Stimulated activated CD8-positive, alpha-beta memory T cell treated with anti-CD3 and anti-CD28 coated beads, Interleukin-2, amount 100 ng/mL, for 48 hours (primary cell): ENCODE measurements around the gene PPP2R2B.

ENCODE experiments used
- DNase-seq, 2 donors: peaks; one replicate each; pipeline ENCODE4 v3.0.0-alpha.2; 2020; ENCODE audit warnings: low read depth in 2 of 2

PPP2R2B gene

DNA sequence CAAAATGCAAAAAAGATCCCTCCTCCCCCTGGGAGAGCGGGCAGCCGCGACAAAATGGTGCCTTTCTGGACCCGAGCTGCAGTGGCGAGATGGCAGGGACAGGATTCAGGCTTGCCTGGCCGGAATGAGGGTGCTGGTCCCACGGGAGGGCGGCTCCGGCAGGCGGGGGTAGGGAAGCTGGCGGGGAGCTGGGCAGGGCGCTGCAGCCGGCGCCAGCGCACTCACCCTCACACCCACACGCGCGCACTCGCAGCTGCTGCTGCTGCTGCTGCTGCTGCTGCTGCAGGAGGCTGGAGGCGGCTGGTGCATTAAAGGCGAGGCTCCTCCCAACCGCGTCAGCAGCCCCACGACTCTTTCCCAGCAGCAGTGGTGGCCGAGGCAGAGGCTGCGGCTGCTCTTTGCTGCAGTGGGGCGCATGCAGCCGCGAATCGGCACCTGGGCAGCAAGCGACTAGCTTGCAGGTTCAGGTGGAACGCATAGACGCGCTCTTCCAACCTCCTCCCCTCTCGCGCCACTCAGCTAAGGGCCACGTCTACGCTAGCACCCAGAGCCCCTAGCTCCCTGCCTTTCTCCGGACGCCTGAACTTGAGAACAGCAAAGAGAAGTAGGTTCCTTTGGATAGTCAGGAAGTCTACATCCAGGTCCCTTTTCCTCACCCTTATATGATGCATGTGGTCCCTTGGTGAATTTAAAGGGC, at the start of gene PPP2R2B:
Gene PPP2R2B (minus strand): TSS at position 282 of the 697 bp plus-strand sequence.
- peak; percentile 17 to 35 for DNase-seq

DNA sequence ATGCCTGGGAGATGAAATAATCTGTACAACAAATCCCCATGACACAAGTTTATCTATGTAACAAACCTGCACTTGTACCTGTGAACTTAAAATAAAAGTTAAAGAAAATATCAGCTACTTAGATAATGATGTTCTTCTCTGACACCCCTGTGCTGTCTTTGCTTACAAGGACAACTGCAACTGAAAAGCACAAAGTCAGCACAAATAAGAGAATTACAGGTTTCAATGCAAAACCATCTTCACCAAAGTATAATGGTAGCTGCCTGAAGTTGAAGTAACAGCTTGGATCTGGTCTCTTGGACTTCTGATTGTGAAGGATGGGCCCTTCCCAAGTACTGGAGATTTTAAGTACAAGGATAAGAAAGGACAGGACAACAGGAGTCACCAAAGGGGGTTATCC, 45.6 kb upstream of the PPP2R2B start:
- no peak for DNase-seq

DNA sequence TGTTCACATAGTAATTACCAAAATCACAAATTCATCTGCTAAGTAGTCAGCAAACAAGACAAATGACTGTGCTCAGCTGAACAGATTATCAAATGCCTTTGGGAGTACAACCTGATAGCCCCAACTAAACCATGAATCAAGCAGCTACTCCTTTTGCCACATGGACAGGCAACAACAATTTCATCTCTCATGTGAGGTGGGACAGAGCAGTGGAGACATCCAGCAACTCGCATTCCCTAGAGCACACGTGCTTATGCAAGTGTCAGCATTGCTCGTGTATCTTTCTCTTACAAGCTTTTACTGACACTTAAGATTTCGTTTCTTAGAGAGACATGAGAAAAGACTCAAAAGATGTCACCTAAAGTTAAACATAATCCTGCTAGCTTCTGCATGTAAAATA, 42.7 kb upstream of the PPP2R2B start:
- DNase-seq: no peak

DNA sequence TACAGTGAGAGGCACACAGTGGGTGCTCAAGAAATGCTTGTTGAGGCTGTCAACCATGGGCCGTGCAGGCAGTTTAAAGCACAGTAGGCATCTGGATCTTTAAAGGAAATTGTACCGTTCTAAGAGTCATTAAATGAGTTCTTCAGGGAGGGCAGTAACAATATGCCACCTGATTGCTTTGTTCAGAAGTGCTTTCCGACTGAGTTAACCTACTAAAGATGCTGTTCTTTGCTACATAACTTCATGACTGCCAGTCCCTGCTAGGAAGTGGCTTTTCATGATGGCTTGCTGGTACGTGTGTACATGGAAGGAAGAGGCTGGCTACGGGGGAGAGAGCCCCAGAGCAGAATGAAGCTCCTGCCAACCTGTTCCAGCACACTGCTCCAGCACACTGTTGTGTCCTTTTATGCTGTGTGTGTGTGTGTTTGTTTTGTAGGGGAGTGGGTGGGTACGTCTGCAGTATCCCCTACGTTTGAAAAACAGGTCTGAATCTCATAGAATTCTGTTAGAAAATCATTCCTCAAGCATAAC, 41.9 kb upstream of the PPP2R2B start:
- DNase-seq: no peak

DNA sequence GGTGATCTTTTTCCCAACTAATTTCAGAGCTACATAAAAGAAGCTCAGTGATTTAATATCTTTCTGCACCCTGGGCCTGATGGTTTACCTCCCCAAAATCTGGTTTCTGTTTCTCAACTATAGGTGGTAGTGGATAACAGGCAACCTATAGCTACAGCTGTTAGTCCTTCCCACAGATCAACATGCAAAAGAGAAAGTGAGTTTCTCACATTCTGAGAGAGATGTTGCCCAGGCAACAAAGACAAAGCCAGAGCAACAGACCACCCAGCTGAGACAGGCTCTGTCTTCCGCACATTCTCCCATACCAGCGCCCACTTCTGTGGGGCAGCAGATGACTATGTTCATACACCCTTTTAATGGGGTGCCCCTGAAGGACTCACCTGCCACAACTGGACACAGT, 40.7 kb upstream of the PPP2R2B start:
- DNase-seq: no peak

DNA sequence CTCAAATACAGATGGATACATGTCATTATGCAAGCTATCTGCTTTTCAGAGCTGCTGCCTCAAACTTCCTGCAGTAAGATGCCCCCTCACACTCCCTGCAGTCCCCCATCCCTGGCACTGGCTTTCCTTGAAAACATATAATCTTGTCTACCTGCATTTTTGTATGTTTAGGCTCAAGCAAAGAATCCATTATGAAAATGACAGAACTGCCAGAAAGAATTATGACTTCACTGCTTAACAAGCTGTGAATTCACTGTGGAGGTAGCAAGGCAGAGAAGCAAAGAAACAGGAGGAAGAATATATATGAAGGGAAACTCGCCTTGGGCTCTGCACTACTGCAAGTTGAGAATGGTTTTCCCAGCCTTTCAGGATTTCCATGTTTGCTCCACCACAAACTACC, 39.4 kb upstream of the PPP2R2B start:
- no peak for DNase-seq

DNA sequence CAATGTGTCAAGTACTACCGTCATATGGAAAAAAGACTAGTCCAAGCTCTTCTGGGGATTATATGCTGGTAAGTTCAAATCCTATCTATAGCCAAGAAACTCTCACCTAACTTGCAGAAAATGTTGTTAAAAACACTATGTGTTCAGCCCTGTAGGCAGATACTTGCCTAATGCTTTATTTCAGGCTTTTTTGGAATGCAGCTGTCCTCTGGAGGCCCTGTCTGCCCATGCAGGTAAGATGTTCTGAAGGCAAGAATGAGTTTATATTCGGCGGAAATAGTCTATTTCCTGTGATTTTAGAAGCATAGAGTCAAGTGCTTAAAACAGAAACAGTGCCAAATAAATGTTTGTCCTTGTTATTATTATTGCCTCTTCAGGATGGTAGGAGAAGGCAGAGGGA, 34.3 kb upstream of the PPP2R2B start:
- DNase-seq: no peak

DNA sequence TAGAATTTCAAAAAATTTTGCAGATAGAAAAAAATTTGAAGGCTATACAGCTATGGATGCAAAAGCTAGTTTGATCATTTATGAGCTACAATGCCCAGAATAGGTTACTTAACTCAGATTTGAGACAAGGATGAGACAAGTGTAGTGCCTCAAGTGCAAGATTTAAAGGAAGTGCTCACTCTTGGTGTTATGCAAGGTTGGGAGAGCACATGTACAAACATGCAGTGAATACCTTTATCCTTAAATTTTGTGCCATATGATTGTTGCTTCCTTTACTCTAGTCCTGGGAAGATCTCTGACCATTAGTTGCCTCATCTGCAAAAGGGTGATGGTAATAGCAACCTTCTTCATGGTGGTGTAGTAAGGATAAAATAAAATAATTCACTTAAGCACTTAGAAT, 31.7 kb upstream of the PPP2R2B start:
- no peak for DNase-seq

DNA sequence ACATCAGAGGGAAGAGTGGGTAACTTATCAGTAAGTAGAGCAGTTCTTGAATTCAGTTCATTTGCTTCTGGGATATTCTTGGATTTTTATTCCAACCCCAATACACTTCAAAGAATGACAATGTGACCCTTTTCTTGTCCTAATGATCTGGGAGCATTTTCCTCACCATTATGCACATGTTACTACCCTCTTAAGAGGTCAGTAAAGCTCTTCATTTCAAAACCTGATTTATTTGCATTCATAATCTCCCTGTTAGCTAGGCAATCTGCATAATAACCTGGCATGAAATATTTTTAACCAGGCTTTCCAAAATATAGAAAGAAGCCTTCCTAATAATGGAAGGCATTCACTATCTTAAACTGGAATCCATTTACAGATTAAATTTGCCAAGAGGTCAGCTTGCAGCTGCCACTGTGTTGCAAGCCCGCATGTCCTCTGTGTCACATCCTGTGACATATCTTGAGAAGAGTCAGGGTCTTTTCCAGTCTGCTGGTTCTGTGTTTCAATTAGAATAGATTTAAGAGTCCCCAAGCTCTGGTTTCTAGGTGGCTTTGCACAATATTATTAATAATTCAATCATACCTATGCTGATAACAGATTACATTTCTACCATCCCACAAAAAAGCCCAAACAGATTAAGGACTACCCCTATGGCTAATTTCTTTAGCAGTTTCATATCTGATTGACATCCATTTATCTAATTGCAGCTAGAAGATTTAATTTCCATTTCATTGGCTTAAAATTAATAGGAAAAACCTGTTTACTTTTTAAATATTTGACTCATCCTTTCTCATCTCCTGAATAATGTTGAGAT, 30.9 kb upstream of the PPP2R2B start:
- DNase-seq: no peak

DNA sequence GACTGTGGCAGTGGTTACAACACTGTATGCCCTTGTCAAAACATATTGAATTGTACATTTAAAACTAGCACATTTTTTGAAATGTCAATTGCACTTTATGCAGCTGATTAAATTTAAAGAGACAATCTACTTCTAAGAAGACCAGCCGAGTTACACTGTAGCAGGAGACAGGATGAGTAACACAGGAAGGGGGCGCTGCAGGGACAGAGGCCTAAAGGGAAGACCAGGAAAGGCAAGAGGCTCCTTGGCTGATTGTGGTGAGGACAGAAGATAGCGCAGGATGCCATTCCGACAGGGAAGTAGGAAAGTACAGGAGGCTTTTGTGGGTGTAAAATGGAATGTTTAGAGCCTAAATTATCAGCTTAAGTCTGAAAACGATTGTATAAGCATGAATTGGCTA, 28.2 kb upstream of the PPP2R2B start:
- no peak for DNase-seq

DNA sequence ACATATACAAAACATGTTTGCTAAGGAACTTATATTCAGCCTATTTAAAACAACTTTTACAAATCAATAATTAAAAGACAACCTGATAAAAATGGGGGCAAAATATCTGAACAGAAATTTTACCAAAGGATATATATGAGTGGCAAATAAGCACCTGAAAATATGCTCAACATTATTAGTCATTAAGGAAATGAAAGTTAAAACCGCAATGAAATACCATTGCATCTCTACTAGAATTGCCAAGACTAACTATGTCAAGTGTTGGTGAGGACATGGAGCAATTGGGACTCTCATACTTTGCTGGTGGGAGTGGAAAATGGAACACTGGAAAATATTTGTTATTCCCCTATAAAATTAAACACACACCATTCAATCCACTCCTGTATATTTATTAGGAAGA, 26.3 kb upstream of the PPP2R2B start:
- DNase-seq: no peak

DNA sequence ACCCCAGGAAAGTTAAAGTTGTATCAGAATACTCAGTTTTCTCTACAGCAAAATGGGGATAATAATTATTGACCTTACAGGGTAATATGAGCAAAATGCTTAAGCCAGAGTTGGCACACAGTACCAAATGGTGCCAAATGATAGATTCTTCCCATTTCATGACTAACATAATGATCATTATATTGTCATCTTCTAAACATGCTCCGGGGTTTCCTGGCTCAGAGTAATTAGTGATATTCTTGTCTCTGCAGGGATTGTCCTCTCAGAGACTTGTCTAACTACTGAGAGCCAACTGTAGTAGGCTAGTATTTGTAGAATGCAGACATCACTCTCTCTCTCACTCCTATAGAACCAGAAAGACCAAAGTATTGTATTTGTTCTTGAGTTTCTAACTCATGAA, 25.2 kb upstream of the PPP2R2B start:
- no peak for DNase-seq

DNA sequence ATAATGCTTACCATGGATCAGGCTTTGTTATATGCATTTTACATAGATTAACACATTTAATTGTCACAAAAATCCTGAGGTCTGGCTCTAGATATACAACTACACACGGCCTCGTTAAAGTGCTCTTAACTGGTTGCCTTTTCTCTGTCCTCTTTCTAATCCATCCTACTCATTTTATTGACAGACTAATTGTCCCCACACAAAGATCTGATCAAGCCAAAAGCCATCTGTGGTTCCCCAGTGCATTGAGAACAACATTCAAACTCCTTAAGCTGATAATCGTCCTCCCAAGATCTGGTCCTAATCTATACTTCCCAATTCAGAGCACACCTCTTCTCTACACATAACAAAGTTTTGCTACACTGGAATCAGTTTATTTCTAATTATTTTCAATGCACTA, 23.9 kb upstream of the PPP2R2B start:
- DNase-seq: no peak

DNA sequence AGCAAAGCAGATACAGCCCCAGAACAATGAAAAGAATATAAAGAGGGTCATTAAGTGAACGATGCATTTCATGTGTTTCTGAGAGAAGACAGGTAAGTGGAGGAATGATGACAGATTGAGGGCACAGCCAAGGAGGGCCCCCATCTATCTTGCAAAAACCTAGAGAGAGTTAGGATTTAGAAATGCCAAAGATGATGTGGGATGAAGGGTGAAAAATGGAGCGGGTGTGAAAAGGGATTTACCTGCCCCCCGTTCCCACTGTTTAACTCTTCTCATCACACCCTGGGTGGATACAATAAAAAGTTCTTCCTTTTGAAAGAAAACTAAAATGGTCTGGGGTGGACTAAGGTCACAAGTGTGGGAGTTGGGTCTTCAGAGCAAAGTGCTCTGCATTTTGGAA, 18.5 kb upstream of the PPP2R2B start:
- DNase-seq: no peak

DNA sequence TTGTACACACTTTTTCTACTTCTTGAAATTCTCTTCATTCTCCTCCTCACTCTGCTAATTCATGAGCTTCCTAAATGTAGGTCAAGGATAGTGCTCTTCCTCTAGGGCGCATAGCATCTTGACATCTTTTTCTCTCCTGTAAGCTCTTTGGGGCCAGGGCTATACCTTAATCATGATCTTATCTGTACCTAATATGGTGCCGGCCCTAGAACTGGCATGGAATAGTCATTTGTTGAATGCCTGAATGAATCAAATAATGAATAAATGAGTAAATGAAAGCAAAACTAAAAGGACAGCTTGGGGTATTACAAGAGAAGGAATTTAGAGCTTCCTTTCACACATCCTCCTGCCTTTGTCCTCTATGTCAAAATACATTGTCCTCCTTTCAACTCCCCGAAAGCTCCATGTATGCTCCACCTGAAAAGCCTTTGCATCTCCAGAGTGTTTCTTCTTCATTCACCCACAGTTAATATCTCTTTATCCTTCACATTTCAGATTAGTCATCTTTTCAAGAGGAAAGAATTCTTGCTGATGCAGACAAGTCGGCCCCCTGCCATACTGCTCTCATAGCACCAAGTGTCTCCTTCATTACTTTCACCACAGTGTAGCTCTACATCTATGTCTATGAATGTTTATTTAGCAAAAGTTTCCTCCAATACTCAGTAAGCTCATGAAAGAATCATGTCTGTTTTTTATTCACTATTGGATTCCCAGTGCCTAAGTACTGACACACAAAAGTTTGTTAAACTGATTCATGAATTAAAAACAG, 16.4 kb upstream of the PPP2R2B start:
- no peak for DNase-seq

DNA sequence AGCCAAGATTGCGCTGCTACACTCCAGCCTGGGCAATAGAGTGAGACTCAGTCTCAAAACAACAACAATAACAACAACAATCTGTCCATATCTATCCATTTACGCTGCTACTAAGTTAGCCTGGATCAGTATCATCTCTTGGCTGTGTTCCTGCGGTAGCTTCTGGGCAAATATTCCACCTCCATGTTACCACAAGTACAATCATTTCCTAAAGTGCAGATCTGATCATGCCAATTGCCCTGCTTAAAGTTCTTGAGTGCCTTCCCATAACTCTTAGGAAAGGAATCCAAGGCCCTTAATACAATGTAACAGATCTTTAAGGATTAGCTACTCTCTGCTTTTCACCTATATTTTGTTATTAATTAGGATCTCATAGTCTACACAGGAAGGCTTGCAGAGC, 15.4 kb upstream of the PPP2R2B start:
- DNase-seq: no peak

DNA sequence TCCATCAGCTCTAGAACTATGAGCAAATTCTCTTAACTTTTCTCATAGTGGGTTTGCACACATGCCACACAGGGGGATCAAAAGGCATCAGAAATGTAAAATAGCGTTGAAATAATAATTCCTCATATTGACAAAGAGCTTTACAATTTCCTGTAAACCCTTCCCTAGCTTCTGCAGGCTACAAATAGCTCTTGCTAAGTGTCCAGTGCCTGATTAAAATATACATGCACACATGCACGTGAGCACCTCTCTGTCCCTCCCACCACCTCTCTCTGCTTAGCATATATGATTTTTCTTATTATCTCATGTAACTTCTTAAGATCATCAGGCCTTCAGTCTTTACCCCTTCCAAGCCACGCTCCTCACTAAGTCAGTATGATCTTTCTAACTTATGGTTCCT, 13.7 kb upstream of the PPP2R2B start:
- no peak for DNase-seq

DNA sequence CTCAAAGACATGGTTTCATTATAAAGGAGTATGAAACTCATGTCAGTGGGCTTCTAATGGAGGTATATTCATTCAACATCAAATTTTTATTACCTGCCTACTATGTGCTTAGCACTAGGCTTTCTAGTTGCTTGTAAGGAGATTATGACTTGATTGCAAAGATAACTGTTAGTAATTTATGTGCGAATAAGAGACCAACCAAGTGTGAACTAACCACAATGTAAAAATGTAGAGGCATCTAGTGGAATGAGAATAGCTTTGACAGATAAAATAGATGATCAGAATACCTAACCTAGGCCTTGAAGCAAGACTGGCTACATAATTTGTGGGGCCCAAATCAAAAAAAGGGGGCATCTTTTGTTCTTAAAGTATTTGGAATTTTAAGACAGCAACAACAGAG, 13.0 kb upstream of the PPP2R2B start:
- no peak for DNase-seq

DNA sequence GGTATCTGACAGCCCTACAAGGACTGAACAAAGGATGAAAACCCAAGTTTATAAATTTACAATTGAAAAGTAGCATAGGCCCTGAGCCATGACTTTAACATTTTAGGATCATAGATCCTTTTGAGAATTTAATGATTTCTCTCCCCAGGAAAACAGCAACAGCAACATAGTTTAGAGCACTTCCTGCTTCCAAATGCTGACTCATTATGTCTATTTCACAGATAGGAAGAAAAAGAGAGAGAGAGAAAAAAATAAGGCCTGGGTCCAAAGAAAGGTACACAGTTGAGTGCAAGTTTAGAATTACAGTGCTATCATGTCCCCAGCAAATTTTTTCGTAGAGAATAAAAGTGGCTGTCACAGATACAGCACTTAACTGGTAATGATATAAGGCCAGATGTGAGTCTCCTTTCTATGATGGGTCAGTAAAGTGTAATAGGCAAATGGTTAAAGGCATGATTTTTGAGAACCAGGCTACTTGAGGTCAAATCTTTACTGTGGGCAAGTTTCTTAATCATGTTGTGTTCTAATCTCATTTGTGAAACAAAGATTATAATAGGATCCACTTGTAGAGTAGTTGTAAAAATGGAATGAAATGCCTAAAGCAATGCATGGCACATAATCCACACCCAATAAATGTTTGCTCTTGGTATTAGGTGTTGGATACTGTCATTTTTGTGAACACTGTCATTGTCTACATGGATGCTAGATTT, 12.3 kb upstream of the PPP2R2B start:
- no peak for DNase-seq

DNA sequence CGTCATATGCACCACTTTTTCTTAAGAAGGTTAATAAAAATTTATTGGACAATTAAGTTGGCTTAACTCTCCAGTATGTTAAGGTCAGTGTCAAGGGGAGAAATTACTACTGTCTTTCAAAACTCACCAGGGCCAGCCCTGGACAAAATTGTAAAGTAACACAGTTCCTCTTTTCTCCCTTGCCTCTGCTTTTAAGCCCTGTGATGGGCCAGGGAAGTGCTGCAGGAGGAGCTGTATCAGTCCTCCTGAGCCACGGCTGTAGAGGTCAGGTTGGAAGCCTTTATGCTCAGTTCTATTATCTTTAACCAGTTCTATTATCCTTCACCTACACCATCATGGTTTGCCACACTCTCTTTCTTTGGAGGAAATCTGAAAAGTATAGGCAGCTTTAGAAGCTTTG, 11.5 kb upstream of the PPP2R2B start:
- no peak for DNase-seq

DNA sequence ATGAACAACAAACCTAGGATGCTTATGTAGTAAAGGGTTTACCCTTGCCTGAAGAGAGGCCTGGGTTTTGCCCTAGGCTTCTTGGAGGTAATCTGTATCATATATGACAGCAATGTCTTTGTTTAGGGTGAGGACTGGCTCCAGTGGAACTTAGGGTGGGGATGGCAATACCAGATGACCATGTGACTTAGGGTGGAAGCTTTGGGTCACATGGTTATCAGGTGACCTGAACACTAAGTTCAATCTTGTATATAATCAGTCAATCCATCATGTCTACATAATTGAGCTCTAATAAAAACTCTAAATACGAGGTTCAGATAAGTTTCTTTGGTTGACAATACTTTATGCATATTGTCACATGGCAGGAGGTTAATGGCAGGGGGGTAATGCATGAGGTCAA, 10.6 kb upstream of the PPP2R2B start:
- DNase-seq: no peak
